ENCODE results near the gene FAM32A.

GRCh38 chr19:16233081-16233776, 48.0 kb downstream of the FAM32A start:
- no peak for TF ChIP-seq TAF1 (IDR thresholded peaks at IDR 0.05; ENCODE audit: low read depth, low read length)
- TF ChIP-seq RFX5 (IDR thresholded peaks at IDR 0.05; ENCODE audit: borderline replicate concordance, low read depth, low read length), result no peak

Data from H1 (cell line).